Lung microvascular endothelial cell (primary cell): ENCODE measurements around the gene MAP3K6. TPM values are rescaled to one million over a fixed set of nuclear protein-coding genes. Genes with fewer than 3 reads are reported as not detected.

Experiments
- DNase-seq, 2 donors: peaks; one replicate each; pipeline versions ENCODE4 v3.0.0 to v3.0.0-alpha.2; 2010; ENCODE audit warnings: low read depth in 2 of 2
- total RNA-seq: library from RNA; depleted of rRNA; stranded (reverse); fragments of >200 nt; gene quantifications from 2 replicates; pipeline ENCODE4 v1.2.1, GENCODE V29; 2014

Gene MAP3K6
- total RNA-seq, 1 donor from 2014 or later = 2.0 TPM

DNA sequence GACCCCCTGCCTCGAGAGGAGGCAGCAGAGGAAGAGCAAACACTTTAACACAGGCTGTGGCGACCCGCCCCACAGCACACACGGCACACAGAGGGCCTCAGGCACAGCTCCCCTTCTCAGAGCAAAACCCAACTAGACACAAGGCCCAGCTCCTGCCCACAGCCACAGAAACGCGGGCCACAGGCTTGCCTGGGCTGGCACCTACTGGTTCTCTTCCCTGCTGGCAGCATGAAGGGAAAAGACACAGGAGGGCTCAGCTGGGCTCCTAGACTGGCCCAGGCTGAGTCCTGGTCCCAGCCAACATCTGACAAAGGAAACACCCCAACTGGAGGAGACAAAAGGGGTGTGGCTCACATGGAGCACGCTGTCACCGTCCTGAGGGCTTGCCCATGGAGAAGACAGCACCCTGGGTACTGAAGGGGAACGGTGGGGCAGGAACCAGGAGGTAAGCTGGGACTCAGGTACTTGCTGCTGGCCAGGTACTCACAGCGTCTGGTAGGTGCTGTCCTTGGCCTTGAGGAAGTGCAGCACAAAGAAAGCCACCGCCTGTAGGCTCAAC, 12.9 kb upstream of the MAP3K6 start:
- no peak for DNase-seq

DNA sequence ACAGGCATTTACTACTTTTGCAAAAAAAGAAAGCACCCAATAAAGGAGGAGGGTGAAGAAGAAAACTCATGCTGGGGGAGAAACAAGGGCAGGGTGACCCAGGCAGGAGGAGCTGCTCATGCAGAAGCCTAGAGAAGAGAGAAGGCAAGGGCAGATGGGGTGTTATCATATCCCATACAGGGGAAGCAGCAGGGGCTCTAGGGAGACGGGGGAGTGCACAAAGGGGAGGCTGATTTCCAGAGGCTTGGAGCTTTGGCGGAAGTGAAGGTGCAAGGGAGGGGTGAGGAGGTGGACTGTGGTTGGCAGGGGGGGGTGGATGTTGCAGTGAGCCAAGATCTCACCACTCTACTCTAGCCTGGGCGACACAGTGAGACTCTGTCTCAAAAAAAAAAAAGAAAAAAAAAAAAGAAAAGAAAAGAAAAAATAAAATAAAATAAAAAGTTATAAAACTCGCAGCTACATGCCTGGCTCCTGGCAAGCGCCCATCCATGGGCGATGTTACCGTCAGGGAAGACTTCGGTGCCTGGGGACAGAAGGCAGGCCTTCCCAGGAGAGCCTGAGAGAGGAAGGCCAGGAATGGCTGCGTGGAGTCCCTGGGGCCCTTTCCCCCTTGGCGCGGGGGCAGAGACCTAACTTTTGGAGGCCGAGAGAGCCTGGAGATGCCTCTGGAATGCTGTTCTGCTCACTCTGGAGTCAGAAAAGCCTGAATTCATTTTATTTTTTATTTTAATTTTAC, 11.2 kb upstream of the MAP3K6 start:
- DNase-seq = no peak

DNA sequence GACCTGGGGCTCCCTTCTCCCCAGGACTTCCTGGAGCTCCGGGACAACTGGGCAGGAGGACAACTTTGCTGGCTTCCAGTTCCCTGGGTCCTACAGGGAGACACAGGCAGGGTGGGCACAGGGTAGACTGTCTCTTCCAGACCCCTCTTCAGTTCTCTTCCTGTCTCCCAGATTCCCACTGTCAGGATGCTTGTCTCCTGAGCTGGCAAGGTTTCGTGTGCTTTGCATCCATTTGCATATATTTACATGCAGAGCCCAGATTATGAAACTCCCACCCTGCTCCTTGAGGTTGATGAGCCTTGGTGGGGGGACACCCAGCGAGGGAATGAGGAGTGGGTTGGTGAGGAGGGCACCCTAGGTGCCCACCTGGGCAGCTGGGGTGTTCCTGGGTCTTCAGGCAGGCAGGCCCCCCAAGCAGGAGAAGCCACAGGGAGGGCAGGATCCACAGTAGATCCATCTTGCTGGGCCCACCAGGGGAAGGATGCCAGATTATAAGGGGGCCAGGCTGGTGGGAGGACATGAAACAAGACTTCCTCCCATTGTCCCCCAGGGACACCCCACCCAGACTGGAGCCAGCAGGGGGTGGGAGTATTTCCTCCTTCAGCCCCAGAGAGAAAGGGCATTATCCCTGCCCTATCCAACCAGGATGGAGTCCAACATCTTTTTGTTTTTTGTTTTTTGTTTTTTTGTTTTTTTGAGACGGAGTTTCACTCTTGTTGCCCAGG, 7.8 kb upstream of the MAP3K6 start, which contains the start of gene FCN3:
FCN3 (minus strand) TSS at position 463 of the 725 bp plus-strand sequence; CDS start at position 457, 6 bp downstream.
- no peak for DNase-seq

DNA sequence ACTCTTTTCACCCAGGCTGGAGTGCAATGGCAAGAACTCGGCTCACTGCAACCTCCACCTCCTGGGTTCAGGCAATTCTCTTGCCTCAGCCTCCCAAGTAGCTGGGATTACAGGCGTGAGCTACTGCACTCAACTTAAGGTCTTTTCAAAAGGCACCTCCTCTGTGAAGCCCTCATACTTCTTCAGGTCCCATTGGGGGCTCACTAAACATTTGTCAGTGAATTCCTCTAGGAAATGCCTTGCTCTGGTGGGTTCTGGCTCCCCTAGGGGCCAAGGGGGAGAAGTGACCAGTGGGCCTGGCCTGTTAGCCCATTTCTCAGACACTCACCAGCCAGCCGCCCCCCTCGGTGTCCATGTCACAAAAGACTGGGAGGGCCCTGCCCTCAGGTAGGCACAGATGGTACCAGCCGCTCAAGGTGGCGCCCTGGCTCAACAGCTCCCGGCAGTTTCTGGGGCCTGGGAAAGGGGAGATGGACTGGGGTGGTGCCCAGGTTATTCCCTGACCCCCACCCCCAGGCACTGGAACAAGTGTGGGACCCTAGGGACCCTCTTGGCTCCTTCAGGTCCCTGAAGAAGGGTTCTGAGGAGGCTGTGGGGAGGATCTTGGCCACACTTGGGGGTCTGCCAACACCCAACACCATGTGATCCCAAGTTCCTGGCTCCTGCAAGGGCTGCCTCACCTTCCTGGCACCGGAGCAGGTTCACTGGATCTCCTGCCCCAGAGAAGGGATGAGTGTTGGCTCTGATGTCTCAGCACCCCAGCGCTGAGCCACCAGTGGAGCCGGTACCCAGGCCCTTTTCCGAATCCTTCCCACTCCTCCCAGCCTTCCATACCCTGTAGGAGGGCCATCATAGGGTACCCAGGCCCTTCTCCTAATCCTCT, 6.3 kb upstream of the MAP3K6 start:
- no peak for DNase-seq

DNA sequence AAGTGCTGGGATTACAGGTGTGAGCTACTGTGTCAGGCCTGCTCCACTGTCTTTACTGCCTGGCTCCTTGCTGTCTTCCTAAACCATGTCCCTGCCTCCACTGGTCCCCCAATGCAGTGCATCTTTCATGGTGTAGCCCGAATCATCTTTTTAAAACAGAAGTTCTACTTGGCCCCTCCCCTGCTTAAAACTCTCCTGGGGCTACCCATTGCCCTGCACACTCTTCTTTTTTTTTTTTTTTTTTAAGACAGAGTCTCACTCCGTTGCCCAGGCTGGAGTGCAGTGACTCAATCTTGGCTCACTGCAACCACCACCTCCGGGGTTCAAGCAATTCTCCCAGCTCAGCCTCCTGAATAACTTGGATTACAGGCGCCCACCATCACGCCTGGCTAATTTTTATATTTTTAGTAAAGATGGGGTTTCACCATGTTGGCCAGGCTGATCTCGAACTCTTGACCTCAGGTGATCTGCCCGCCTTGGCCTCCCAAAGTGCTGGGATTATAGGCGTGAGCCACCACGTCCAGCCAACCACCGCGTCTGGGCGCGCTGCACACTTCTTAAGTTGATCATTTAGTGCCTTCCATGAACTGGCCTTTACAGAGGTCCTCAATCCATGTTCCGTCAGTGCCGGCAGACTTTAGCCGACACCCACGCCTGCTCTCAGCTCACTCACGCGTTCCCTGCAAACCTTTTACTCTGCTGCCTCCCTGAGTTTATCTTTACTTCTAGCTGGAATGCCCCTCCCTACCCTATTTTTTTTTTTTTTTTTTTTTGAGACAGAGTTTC, 5.5 kb upstream of the MAP3K6 start:
- DNase-seq = no peak

DNA sequence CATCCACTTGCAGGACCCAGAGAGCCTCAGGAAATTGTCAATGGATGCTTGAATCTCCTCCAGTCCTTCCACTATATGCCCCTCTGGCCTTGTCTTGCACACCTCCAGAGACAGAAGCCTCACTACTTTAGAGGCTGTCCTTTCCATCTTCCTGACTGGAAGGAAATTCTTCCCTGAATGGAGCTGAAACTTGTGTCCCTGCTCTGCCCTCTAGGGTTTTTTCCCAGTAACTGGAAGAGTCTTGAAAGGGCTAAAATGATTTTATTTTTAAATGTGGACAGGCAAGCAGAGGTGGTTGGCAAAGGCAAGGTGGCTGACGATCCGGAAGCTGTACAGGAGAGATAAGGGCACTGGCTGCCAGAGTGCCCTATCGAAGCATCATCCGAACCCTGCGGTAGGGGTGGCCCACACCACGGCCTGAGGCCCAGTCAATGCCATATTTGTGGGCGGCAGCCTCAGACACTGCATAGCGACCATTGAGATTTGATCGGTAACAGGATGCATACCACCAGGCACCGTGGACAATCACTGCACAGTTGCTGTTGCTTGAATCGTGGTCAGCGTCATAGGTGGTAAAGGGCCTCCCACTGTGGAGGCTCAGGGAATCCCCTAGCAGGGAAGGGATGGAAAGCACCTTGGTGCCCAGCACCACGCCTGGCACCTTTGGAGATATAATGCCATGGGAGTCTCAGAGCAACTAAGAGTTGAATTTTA, 2.3 kb upstream of the MAP3K6 start:
- peak in 1 of 2 donors; percentile 43 for DNase-seq

DNA sequence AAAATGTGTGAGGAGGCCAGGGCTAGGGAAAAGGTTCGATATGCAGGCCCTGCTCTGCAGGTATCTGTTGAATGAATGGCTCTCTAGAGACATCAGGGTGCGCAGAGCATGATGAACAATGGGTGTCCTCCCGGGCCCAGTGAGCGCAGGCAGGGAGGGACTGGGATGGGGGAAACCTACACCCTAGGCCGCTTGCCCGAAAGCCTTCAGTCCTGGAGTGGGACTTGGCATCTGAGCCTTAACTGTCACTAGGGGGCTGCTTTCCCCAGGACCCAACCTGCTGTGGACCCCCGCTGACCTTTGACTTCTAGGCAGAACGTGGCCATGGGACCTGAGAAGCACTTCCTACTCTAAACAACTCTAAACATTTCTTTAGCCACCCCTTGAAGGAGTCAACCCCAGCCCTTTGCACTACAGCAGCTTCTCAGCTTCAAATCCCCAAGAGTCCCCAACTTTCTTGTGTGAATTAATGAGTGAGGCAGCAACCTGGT, 444 bp upstream of the MAP3K6 start:
- no peak for DNase-seq

DNA sequence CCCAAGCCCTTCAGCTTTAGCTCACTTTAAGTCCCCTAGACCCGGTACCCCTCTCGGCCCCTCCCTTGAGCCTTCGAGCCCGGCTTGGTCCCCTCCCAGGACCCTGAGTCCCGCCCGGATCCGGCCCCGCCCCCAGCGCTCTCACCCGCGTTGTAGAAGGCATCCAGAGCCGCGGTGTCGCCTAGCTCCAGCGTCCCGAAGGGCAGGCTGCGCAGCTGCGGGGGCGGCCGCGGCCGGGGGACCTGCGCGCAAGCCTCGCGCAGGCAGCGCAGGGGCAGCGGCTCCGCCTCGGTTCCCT, 699 bp downstream of the MAP3K6 start:
- DNase-seq = peak; percentile 77 to 80

DNA sequence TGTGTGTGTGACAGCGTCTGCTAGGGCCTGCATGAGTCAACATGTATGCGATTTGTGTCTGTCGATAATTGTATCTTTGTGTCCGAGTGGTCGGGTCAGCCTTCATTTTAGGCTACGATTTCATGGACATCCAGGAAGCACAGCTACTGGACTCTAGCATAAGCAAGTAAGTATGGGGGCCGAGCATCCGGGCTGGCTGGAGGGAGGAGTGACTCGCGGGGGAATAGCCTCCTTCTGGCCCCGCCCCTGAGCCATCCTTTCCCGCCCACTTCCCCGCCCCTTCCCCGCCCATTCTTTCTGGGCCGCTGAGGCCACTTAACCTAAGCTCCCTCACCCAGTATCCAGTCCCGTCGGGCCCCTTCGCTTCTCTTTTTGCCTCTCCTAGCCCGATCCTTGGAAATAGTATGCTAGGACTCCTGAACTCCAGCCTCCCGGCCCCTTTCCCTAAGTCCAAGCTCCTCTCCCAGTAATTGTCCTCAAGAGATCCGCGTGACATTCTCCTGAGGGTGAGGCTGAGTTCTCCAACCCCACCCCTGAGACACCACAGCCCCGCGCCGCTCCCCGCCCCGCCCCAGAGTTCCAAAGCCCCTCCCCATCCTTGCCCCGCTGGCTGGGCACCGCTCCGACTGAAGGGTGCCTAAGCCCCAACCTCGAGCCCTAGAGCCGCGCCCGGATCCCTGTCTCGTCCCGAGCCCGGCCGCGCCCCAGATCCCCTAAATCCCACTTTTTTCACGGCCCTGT, 1.2 kb downstream of the MAP3K6 start:
- DNase-seq = peak; percentile 84 to 90

DNA sequence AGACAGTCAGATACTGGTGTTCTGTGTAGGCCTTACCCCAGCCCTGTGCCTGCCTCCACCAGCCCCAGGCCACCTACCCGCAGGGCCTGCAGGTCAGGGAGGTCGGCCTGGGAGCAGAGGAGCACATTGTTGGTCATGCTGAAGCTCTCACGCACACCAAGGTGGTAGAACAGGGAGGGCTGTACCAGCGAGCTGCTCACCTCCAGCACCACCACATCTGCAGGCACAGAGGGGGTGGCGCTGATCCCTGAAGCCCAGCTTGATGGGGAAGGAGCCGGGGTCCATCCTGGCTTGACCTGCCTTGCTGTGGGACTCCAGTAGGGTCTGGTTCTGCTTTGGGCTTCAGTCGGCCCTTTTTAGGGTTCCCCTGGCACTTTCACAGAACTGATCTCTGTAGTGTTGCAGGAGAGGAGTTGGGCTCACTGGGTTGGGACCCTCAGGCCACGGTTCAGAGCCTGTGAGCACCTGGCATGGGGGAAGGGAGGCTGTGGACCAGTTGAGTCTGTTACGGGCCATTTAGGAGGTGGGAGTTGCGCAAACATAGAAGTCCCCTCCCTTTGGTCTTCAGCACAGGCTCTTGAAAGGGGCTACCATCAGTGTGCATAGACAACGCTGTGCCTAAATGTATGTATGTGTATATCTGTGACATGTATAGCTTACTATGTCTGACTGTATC, 1.9 kb downstream of the MAP3K6 start:
- no peak for DNase-seq

DNA sequence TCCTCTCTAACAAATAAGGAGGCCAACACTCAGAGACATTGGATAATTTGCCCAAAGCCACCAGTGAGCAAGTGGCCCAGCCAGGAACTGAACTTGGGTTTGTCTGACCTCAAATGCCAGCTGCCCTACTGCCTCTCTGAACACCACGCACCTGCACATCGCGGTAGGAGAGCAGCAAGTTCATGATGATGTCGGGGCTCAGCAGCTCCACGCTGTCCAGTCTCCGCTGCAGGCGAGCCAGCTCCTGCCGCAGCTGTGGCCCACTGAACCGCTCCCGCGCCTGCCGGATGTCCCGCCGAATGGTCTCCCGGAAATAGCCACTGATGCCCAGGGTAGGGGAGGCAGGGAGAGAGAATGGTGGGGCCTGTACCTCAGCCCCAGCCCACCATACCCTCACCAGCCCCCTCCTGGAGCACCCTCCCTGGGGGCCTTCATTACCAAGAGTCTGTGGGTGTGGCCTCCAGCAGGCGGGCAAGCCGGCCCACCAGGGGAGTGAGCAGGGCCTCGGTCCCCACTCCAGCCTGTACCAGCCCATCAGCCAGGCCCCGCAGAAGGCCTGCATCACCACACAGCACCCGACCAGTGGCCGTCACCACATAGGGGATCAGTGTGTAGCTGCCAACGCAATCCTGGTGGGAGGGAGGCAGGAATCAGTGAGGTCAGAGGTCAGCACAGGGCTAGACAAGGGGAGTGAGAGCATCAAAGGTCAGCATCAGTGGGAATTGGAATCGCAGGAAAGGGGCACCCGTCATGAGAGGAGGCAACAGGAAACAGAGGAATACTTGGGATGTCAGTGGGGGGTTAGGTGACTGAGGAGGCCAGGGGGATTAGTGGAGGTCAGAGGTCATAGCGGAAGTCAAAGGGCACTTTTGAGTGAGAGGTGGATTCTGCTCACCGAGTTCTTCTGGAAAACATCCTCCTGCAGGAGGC, 2.7 kb downstream of the MAP3K6 start:
- no peak for DNase-seq

DNA sequence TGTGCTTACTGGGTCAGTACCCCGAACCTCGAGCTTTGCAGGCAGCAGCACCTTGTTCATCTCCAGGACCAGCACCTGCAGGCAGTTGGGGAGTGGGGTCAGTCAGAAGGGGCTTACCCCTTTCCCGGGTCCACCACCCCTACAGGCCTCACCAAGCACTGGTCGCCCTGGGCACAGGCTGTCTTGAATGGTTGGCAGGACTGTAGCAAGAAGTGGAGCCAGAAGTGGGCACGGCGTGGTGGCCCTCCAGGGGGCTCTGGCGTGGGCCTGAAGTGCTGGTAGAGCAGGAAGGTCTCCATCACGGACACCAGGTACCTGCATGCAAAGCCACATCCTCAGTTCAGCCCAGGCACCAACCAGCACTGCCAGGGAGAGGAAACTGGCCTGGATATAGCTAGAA, 5.2 kb downstream of the MAP3K6 start:
- no peak for DNase-seq

DNA sequence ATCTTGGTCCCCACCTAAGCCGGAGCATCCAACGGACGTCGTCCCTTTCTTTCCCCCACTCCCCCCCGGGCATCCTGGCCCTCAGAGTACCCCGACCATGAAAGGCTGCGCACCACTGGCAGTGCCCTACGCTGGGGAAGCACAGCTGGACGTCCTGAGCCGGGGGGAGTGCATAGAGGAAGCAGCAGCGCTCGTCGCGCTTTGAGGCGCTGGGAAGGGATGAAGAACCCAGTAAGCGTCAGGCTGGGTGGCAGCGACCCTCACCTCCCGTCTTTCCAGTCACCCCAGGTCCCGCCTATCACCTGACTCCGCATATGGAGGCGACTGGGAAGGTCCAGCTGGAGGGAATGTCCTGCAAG, 5.7 kb downstream of the MAP3K6 start:
- DNase-seq = no peak

DNA sequence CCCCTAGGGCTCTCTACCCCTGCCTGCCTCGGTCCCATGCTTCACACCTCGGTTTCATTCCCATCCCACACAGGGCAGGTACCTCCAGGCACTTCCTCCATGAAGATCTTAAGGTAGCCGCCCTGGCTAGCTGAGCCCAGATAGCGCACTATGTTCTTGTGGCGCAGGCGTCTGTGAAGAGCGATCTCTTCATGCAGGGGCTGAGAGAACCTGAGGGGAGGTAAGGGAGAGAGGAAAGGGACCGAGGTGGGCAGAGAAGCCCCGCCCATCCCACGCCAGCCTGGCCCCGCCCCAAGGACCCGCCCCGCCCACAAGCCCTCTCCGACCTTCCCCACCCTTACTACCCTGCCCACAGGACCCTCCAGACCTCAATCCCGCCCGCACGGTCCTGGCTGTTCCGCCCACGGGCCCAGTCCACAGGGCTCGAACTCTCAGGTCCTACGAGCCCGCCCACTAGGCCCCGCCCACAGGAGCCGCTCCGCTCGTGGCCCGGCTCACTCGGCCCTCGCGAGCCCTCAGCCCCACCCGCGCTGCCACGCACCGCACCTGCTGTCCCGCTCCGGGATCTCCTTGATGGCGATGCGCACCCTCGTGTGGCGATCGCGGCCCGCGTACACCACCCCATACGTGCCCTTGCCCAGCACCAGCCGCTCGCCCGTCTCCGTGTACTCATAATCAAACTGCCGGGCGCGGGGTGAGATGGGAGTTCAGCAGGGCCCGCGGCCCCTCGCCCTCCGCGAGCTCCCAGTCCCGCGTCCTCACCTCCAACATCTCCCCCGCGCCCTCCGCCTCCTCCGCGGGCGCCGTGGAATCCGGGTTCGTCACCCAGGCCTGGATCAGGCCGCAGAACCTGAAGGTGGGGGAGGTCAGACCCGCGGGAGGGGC, 6.4 kb downstream of the MAP3K6 start:
- peak in 1 of 2 donors; percentile 19 for DNase-seq

DNA sequence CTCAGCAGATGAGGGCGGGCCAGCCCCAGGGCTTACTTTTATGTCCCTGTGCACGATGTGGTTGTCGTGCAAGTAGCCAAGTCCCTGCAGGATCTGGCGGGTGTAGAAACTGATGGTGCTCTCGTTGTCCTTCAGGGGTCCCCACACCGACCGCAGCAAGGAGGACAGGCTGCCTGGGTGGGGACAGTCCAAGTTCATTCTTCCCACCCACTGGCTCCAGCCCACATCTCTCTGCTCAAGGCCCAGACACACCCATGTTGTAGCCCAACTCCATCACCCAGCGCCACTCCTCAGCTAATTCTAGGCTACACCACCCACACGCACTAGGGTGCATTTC, 7.0 kb downstream of the MAP3K6 start:
- no peak for DNase-seq

DNA sequence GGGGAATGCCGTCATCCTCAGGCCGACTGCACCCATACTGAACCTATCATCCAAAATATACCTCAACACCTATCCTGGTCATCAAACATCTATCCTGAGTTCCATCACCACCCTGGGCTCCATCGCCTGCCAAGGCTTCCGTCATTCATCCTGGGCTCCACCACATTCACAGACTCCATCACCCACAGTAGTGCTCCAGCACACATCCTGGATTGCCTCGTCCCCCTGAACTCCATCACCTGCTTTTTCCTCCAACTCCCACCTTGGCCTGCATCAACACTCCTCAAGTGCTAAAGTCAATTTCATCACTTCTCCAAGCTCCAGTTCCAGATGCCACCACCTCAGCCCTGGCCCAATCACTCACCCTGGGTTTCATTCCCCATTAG, 7.8 kb downstream of the MAP3K6 start:
- DNase-seq = no peak
